NCI-H2227 (cell line): Measurements from ENCODE around the gene AKR1C2.
"Not testable (repeated sequence)": the region's sequence is repeated elsewhere in the genome, so short reads cannot be mapped to it uniquely, and the experiment has no call there.

ENCODE experiments used
- DNase-seq: peaks from one replicate; lab custom pipeline; 2025; ENCODE audit not compliant: unreplicated experiment; lab: John Stamatoyannopoulos, UW

AKR1C2 gene

DNA sequence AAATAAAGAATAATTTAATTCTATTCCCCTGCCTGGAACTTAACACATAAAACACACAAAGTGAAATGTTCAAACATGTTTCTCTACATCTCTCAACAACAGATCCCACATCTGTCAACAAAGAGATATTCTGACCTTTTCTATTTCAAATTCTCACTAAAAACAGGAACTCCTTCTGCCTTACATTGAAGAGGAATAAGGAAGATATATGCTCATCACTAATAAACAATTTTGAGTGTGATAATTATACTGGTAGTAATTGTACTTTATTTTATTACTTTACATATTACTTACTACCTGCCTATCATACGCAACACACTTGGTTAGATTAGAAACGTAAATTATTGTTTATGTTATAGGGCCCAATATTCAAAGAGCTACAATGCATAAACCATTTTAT is 13.4 kb downstream of the AKR1C2 start:
- DNase-seq = no peak

GRCh38 chr10:4988000-4988641 is 15.5 kb downstream of the AKR1C2 start:
- not testable (repeated sequence) for DNase-seq

DNA sequence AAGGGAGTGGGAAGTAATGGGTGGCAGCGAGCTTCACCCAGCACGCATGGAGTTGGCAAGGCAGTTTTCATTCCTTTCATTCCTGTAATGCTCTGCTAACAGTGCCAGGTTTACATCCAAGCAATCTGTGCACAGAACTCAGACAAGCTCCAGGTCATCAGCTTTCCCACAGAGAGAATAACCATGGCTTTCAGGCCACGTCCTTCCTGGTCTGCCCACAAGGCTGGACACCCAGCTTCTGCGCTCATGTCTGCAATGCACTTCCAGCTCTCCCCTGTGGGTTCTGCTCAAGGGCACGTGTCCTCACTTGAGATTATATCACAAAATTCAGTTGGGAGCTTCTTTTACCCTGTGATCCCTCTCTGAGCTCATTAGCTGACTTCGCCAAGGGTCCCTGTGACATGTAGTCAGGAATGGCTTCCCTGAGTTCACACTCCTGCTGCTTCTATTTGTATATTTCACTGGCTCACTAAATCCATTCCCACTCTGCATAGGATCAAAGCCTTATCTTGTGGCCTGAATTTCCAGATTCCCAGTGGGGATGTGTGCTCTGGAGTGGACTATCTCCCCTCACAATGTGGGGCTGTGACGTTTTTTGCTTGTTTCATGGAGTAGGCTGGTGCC is 18.6 kb downstream of the AKR1C2 start:
- no peak for DNase-seq

DNA sequence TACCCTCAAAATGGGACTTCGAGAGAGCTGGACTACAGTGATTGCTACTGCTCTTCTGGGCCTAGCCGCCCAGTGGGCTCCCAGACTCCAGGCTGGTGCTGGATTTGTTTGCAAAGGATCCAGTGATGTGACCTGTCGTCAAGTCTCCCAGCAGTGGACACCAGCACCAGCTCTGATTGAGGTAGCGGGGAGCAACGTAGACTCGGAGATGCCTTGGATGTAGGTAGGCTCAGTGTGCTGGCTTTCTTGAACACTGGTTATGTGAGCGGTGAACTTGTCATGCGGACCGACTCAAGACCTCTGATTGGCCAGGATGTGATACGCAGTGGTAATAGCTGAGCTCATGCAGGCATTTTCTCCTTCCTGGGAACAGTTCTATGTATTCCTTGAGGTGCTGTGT is 19.4 kb downstream of the AKR1C2 start:
- DNase-seq = no peak

GRCh38 chr10:4983615-4984216 is 19.9 kb downstream of the AKR1C2 start:
- no peak for DNase-seq

- DNase-seq = no peak
These were observed 20.9 kb downstream of the AKR1C2 start for GRCh38 chr10:4982764-4983226.

DNA sequence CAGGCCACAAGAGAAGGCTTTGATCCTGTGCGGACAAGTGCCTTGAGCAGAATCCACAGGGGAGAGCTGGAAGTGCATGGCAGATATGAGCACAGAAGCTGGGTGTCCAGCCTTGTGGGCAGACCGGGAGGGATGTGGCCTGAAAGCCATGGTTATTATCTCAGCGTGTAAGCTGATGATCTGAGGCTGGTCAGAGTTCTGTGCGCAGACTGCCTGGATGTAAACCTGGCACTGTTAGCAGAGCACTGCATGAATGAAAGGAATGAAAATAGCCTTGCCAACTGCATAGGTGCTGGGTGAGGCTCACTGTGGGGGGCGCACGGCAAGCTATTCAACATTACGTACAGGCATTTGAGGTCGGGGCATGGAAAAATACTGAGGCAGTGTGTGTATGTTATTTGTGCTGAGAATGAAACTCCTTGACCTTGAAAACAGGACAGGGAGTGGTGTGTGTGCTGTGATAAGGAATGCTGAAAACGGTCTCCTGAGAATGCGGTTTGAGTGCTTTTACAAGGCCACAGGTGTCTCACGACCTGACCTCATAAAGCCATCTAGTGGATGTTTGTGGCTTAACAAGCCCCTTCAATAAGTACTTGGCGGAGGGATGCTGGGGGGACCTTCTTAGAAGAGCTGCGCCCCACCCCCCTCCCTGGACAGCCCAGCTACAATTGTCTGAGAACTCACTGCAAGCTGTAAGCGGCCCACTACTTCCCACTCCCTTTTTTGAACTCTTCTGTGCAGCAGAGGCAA is 21.8 kb downstream of the AKR1C2 start:
- DNase-seq = no peak

GRCh38 chr10:4980793-4981192 is 22.9 kb downstream of the AKR1C2 start:
- no peak for DNase-seq

- DNase-seq = no peak
These were observed 24.8 kb downstream of the AKR1C2 start for GRCh38 chr10:4978870-4979269.

GRCh38 chr10:4977025-4977424 is 26.6 kb downstream of the AKR1C2 start:
- DNase-seq = no peak

GRCh38 chr10:4974400-4974799 is 29.3 kb downstream of the AKR1C2 start:
- DNase-seq = not testable (repeated sequence)

DNA sequence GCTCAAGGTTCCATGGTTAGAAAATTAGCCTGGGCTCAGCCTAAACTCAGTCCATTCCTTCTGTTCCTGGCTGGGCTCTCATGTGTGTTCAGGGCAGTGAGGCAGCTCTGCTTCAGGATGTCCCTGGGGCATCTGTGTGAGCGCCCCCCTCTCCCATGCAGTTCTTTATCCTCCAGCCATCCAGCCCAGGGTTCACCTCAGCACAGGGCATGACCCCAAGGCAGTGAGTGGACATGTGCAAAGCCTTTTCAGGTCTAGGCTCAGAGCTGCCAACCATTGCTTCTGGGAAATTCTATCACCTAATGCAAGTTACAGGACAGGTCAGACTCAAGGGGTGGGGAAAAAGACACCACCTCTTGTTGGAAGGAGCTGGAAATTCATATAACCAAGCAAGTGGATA is 30.4 kb downstream of the AKR1C2 start:
- DNase-seq = not testable (repeated sequence)

DNA sequence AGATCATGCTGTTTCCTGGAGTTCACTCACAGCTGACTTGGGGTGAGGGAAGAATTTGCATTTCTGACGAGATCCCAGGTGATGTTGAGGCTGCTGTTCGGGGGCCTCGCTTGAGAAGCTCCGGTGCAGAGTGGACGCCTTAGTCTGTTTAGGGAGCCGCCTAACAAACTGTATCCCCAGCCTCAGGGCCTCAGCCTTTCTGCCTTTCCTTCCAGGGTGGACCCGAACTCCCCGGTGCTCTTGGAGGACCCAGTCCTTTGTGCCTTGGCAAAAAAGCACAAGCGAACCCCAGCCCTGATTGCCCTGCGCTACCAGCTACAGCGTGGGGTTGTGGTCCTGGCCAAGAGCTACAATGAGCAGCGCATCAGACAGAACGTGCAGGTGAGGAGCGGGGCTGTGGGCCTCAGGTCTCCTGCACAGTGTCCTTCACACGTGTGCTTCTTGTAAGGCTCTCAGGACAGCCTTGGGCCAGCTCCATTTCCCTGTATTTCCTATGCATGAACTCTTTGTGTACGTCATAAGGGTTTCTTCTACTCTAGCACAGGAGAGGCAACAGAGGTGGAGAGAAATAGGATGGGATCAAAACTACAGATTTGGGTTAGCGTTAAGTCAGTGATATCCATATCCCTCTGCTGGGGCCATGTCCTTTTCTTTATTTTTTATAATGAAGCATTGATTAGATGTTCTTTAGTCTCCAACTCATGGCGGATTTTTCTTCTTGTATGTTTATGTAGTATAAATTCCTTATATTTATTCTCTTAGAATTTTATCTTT is 31.1 kb downstream of the AKR1C2 start:
- not testable (repeated sequence) for DNase-seq

GRCh38 chr10:4970362-4970761 is 33.3 kb downstream of the AKR1C2 start:
- not testable (repeated sequence) for DNase-seq

DNA sequence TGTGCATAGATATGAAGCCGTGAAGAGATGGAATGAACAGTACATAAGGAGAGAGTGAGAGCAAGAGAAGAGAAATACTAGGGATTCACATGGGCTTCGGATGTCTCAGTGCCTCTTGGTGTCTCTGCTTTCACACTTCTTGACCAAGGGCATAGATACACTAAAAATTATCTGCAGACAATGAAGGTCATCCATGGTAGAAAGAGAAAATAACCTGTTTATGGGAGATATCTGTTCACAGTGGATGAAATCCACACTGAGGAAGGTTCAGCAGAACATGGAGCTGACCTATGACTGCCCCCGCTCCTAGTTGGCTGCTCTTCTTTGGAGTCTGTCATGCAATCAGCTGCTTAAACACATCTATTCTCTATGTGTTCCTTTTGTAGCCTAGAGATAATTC is 34.4 kb downstream of the AKR1C2 start:
- DNase-seq = not testable (repeated sequence)

GRCh38 chr10:4967189-4967588 is 36.5 kb downstream of the AKR1C2 start:
- not testable (repeated sequence) for DNase-seq

DNA sequence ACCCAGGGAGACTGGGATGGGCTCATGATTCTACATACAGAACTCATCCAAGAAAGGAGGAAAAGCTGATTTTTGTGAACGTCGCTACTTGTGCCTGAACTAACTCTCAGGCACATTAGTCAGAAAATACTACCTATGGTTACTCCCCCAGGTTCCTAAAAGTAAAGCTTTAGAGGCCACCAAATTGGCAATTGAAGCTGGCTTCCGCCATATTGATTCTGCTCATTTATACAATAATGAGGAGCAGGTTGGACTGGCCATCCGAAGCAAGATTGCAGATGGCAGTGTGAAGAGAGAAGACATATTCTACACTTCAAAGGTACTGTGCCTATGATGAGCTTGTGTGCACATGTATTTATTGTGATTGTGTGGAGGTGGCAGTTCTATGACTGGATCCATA is 37.9 kb downstream of the AKR1C2 start:
- not testable (repeated sequence) for DNase-seq

DNA sequence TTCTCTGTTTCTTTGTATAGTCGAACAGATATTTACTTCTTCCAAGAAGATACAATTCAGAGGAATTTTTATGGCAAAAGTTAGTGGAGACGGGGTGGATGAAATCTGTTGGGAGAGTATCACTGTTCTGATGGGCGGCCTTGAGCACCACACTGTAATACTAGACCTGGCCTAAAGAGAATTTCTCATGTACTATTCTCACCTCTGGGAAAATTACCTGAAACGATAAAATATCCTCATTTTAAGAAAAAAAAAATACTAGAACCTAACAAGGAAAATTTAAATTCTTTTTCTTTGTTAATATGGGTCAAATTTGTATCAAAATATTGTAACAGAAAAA is 39.9 kb downstream of the AKR1C2 start:
- DNase-seq = not testable (repeated sequence)

DNA sequence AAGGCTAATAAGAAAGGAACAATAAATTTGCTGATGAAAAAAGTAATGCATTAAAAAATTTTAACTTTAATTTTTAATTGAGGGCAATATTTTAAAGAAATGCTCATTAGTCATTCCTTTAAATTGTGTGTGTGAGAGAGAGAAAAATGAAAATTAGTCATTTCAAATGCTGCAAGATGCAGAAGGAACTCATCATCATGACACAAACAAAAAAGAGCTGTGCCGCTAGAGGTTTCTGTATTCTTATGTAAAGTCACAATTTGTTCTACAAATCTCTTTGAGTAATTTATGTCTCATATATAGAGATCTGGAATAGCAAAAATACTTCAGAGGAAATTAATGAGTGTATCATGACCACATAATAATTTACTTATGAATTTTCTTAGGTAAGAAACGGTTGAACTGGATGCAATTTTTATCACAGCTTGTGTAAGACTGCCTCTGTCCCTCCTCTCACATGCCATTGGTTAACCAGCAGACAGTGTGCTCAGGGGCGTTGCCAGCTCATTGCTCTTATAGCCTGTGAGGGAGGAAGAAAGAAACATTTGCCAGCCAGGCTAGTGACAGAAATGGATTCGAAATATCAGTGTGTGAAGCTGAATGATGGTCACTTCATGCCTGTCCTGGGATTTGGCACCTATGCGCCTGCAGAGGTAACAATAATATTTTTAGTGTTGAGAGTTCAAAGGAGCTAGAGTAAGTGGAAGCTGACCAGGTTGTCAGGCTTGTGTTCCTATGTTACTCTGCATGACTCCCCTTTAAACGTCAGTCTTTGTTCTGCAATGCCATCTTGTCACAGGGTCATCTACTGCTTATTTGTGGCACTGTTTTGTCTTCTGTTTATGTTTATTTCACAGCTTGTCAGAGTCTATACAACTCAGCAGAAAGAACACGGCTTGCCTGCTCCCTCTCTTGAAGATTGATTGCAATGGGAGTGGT is 40.5 kb downstream of the AKR1C2 start, which contains the start of gene AKR1C1:
Gene AKR1C1 (plus strand): TSS at position 540 of the 939 bp plus-strand sequence. CDS start 30 bp downstream, at position 570.
- not testable (repeated sequence) for DNase-seq

DNA sequence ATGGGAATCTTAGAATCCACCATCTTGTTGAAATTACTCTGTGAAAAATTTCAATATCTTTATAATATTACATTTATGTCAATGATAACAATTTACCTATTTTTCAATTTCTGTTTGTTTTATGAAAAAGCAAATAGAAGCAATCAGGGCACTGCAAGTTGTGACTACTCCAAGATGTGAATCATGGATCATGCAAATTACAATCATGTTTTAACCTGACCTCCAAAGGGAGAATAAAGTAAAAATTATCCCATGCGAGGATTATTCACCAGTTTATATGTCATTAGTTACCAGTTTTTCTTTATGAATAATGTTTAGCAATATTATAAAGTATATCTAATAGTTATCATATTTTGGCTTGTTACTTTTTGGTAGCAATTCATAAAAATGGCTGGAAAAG is 41.3 kb downstream of the AKR1C2 start:
- DNase-seq = not testable (repeated sequence)
